ENCODE results near the gene CD84.
"Not testable (repeated sequence)": the region's sequence is repeated elsewhere in the genome, so short reads cannot be mapped to it uniquely, and the experiment has no call there.

CD84 gene, protein sequence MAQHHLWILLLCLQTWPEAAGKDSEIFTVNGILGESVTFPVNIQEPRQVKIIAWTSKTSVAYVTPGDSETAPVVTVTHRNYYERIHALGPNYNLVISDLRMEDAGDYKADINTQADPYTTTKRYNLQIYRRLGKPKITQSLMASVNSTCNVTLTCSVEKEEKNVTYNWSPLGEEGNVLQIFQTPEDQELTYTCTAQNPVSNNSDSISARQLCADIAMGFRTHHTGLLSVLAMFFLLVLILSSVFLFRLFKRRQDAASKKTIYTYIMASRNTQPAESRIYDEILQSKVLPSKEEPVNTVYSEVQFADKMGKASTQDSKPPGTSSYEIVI

DNA sequence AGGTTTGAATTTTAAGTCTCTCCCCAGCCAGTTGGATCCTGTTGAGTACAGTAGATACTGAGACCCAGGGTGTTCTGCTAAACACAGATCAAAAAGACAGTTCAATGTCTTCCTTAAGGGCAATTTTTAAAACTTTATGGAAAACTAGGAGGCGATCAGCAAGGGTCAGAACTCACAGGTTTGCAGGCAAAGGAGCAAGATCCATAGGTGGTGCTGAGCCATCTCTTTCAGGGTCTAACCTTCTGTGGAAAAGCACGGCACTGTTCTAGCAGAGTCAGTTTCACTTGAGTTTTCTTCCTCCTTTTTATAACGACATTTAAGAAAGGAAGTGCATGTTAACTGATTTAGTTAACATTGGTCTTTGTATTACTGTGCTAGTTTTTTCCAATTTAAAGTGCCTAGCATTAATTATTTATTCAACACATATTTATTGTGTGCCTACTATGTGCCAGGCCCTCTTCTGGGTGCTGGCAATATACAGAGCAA is at the start of gene CD84:
TSS of gene CD84 (minus strand) at position 281 of the 486 bp plus-strand sequence. CDS start at position 222, 59 bp downstream.
- no peak for DNase-seq

GRCh38 chr1:160628799-160629263 is 49.5 kb upstream of the CD84 start:
- DNase-seq = no peak

- not testable (repeated sequence) for DNase-seq
Measured at GRCh38 chr1:160627677-160628289, 48.5 kb upstream of the CD84 start.

GRCh38 chr1:160626509-160627342 is 47.4 kb upstream of the CD84 start:
- no peak for DNase-seq

DNA sequence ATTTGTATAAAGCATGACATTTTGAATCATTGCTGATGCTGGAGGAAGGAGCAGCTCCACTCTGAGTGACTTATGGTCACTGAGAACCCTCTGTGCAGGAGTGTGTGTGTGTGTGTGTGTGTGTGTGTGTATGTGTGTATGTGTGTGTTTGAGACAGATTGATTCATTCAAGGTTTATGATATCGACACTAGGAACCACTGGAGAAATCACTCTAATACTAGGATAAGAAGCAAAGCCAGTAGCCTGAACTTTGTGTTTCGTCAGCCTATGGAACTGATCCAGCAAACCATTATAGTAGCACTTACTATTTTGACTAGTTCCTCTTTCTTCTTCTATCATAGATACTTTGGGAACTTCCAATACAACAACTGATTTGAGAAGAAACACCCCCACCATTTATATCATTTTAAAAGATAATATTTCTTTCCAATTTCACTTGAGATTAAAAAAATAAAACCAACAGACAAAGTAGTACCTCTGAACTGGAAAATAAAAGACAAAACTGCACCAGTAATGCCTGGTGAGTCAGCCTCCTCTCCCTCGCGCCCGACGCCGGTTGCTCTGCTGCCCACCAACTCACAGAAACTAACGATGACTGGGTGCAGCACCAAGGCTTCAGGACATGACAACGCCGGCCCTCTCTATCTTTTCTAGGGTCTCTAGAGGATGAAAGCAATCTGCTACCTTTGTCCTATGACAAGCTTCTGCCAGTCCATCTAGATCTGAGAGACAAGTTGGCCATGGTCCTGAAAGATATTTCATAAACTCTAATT is 46.6 kb upstream of the CD84 start:
- no peak for DNase-seq

DNA sequence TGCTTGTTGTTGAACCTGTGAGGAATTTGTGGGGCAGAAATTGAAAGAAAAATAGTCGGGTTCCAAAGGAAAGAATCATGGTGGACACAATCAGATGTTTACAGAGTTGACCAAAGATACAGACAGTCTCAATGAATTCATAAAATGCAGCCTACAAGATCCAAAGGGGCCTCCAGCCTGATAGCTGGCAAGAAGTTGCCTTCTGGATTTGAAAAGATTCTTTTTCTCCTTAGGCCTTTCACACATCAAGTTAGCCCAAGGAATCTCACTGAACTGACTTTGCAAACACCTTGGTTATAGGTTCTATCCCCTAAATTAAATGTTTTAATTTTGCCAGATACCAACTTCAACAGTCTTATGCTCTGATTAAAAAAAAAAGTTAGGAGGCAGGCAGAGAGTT is 46.0 kb upstream of the CD84 start:
- DNase-seq = no peak

DNA sequence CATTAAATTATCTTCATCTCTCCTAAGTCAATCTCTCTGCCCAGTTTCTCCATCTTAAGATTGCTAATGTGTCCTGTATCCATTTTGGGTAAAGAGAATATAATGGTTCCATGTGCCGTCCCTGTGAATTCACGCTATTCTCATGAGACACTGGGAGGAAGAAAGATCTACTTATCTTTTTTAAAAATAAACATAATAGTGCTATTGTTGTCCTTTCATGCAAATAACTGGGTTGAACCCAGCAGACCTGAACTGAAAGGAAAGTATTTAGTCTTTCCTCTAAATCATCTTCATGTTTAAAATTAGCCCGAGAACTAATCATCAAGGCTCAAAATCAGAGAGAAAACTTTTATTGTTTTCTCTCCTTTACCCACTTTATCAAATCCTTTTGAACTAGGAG is 45.2 kb upstream of the CD84 start:
- no peak for DNase-seq

- DNase-seq = no peak
Measured at GRCh38 chr1:160623862-160624261, 44.6 kb upstream of the CD84 start.

GRCh38 chr1:160623227-160623633 is 43.9 kb upstream of the CD84 start:
- no peak for DNase-seq

DNA sequence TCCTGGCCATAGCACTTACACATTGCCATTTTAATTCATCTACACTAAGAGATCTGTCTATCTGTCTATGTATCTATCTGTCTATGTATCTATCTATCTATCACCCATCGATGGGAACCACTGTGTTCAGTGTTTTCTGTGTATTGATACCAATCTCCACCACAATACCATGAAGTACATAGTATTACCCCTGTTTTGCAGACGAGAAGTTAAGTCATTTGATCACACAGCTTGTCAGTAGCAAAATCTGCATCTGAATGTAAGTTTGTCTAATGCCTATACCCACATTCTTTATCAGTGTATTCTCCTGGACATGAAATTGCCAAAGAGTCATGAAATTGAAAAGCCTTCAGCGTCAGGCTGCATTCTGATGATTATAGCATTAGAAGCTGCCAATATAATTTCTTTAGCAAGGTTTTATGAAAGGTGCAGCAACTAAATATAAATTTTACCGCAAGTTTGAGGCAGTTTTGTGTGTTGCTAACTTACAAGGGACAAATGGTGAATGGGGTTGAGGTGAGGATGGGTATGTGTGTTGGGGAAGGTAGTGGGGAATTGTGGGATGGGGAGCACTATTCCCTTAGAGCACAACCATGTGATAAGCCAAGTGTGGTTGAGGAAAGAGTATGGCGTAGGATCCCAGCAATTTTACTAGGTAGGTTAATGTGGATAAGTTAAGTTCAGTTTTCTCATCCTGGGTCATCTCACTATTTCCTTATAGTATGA is 43.4 kb upstream of the CD84 start:
- DNase-seq = no peak

DNA sequence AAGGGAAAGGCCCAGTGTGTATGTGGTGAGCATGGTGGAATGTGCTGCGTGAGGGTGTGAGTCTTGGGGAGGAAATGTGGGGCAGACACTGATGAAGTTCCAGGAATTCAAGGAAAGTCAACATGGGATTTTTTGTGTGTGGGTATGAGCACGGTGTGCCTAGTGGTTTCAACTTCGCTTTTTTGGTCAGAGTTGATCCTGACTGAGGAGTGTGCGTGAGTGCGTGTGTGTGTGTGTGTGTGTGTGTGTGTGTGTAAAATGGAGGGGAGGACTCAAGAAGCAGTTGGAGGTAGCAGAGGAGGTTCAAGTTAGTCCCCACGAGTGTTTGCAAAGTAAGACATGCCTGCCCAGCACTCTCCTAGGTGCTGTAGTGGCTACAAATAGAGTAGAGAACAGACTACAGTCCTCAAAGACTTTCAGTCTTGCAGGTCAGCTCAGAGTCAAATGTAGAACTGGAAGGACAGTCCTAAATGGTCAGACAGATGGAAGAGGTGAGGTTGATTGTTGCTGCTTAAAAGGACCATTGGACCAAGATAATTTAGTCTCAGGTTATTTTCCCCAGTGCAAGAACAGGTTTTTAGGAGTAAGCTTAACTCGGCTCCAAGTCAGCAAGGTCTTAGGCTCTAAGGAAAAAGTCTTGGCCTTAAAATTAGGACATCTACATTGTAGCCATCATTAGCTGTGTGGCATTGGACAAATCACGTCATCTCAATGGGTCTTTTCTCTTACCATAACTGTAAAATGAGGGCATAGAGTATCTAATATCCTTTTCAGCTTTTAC is 42.5 kb upstream of the CD84 start:
- no peak for DNase-seq

DNA sequence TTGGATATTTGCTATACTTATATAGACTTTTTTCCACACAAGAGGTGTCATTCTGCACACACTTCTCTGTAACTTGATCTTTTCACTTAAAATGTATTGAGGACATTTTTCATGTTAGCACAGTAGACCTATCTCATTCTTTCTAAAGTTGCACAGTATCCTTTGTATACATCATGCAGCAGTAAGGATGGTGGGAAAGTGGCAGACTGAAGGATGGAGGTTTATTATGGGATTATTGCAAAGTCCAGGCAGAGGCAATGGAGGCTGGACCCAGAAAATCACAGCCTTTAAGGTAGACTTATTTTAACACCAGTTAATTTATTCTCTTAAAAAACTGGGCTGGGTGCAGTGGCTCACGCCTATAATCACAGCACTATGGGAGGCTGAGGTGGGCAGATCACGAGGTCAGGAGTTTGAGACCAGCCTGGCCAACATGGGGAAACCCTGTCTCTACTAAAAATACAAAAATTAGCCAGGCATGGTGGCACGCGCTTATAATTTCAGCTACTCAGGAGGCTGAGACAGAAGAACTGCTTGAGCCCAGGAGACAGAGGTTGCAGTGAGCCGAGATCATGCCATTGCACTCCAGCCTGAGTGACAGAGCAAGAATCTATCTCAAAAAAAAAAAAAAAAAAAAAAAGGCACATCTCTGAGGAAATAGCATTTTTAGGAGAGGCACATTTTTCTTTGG is 41.8 kb upstream of the CD84 start:
- DNase-seq = no peak

DNA sequence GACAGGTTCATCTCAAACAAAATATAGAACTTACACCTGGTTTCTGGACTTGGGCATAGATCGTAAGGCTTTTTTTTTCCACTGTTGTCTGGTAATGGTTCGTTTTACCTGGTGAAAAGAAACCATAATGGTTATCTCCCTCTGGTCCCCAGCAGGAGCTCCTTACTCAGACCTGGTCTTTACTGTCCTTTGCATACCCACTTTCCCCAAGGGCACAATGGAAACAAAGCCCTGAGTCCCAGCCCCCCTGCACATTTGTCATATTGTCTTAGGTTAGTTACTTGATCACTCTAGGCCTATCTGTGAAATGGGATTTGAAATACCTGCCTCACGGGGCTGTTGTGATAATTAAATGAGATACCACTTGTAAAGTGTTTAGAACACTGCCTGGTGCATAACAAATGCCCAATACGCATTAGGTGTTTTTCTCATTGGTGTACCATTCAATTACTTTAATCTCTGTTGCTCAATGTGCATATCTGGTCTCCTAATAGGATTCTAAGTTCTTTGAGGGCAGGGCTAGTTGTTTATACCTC is 40.5 kb upstream of the CD84 start:
- DNase-seq = no peak

- no peak for DNase-seq
Measured at GRCh38 chr1:160618763-160619274, 39.5 kb upstream of the CD84 start.

DNA sequence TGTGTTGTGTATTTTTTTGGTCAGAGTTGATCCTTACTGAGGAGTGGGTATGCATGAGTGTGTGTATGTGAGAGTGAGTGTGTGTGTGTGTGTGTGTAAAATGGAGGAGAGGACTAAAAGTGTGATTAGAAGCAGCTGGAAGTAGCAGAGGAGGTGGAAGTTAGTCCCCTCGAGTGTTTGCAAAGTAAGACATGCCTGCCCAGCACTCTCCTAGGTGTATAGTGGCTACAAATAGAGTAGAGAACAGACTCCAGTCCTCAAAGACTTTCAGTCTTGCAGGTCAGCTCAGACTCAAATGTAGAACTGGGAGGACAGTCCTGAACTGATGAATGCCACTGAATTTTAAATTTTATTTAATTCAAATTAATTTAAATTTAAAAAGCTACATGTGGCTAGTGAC is 39.0 kb upstream of the CD84 start:
- no peak for DNase-seq

- no peak for DNase-seq
Measured at GRCh38 chr1:160615660-160616059, 36.4 kb upstream of the CD84 start.

DNA sequence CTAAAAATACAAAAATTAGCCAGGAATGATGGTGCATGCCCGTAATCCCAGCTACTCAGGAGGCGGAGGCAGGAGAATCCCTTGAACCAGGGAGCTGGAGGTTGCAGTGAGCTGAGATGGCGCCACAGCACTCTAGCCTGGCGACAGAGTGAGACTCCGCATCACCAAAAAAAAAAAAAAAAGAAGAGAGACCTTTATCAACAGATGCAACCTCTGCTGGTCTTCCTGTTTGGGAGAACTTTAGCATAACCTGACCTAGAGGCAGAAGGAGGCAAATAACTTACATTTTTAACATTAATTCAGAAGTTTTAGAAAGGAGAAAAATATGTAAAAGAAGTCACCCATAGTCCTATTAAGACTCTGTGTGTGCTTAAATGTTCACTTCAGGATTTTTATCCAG is 35.1 kb upstream of the CD84 start:
- DNase-seq = no peak

- DNase-seq = no peak
Measured at GRCh38 chr1:160612613-160613218, 33.4 kb upstream of the CD84 start.

Data from nucleus accumbens (tissue), 56 donors.